GM18502 (cell line): Measurements from ENCODE around the gene ZNF554.
"Not testable (repeated sequence)": the region's sequence is repeated elsewhere in the genome, so short reads cannot be mapped to it uniquely, and the experiment has no call there.

Experiments
- ATAC-seq: cut with Tn5 transposase; IDR thresholded peaks from one replicate; pipeline ENCODE4 v1.9.1; 2021; ENCODE audit warnings: mild to moderate bottlenecking; ENCODE audit not compliant: unreplicated experiment, poor library complexity

The ZNF554 gene

DNA sequence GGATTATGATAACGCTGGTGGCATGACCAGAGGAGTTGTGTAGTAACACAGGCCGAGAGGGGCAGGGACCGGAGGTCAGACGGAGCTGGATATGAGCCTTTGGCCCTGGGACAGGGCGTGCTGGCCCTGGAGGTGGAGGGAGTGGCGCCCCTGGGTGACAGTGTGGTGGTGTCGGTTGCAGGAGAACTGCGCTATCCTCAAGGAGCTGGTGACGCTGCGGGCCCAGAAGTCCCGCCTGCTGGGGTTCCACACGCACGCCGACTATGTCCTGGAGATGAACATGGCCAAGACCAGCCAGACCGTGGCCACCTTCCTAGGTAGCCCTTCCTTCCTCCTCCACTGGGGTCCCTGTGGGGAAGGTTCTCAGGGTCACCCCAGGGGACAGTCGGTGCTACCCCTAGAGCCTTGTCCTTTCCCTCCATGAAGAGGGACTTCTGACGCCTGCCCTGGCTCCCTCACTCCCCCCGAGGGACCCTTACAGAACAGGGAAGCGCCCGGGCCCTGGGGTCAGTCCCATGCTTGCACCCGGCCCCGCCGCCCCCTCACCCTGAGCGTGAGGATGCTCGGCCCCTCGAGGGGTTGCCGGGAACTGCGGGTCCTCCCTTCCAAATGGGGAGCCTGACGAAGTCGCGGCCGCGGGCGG is 12.8 kb upstream of the ZNF554 start:
- no peak for ATAC-seq

DNA sequence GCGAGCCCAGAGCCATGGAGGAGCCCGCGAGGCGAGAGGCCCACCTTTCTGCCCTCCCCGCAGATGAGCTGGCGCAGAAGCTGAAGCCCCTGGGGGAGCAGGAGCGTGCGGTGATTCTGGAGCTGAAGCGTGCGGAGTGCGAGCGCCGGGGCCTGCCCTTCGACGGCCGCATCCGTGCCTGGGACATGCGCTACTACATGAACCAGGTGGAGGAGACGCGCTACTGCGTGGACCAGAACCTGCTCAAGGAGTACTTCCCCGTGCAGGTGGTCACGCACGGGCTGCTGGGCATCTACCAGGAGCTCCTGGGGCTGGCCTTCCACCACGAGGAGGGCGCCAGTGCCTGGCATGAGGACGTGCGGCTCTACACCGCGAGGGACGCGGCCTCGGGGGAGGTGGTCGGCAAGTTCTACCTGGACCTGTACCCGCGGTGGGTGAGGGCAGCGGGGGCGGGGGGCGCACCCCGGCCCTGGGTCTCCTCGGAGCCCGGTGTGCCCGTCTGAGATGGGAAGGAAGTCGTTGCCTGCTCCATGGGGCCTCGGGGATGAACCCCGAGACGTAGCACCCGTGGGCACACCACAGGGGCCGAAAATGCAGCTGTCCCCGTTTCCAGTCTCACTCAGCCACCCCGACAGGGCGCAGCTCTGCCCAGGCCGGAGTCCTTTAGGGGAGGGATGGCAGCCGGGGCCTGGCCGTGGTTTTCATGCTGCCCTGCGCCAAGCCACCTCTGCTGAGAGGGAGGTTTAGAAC is 12.1 kb upstream of the ZNF554 start:
- no peak for ATAC-seq

DNA sequence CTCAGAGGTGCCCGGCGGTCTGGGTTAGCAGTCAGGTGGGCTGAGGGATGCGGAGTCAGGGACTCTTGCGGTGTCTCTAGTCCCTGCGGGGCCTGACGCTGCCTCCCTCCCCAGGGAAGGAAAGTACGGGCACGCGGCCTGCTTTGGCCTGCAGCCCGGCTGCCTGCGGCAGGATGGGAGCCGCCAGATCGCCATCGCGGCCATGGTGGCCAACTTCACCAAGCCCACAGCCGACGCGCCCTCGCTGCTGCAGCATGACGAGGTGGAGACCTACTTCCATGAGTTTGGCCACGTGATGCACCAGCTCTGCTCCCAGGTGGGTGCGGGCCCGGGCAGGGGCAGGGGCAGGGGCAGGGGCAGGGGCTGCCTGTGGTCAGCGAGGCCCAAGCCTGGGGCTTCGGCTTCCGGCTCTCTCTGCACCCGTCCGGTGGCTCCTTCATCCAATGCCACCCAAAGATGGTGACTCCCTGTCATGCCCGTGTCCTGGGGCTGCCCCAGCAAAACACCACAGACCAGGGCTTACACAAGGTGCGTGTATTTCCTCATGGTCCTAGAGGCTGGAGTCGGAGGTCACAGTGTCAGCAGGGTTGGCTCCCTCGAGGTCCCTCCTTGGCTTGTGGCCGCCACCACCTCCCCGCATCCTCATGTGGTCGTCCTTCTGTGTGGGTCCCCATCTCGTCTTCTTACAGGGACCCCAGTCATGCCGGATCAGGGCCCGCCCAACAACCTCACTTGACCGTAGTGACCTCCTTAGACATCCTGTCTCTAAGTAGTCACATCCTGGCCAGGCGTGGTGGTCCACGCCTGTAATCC is 11.3 kb upstream of the ZNF554 start:
- ATAC-seq = no peak

DNA sequence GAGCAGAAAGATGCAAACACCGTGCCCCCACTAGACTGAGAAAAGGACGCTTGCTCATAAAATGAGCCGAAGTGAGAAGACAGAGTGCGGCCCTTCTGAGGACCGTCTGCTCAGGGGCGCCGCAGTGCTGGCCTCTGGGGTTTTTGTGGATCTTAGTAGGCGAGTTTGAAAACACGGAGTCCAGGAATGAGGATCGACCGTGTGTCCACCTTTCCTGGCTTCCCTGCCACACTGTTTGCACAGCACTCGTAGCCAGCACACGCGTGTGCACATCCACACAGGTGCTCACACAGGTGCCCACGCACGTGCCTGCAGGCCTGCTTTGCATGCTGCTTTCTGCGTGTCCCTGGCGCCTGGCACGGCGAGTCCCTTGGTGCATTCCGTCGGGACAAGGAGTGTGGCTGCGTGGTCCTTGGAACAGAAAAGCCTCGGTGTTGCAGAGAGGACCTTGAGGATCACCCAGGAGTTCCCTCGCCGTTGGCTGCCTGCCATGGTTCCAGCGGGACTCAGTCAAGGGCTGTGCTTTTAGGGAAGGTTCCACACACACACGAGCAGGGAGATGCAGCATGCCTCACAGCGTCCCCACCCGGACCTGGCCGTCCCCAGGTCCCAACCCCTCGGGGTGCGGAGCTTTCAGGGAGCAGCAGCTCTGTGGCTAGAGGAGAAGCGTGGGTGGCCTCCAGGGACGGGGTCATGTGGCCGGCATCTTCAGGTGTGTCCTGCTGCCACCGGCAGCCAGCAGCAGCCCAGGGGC is 10.1 kb upstream of the ZNF554 start:
- no peak for ATAC-seq

DNA sequence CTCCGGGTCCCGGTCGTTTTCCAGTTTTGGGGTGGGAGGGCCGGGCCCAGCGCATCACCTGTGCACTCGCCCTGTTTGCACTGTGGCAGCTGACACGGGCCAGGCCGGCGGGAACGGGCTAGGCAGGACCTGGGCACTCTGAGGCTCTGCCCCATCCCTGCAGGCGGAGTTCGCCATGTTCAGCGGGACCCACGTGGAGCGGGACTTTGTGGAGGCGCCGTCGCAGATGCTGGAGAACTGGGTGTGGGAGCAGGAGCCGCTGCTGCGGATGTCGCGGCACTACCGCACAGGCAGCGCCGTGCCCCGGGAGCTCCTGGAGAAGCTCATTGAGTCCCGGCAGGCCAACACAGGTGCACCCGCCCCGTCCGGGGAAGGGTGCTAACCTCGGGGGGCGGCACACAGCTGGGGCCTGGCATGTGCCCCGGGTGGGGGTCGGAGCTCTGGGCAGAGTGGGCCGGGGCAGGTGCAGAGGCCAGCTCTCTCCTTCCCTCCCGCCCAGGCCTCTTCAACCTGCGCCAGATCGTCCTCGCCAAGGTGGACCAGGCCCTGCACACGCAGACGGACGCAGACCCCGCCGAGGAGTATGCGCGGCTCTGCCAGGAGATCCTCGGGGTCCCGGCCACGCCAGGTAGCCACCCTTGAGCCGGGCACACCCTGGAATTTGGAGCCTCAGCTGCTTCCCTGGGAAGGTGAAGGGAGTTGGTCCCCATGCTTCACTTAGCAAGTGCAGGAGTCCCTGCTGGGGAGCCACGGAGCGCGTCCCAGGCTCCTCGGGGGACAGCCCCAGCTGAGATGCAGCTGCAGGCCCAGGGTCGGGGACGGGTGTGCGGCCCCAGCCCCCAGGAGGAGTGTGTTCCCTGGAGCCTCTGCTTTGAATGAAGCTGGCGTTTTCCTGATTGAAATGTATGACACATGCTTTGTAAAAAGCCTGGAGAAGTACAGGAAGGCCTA is 9.3 kb upstream of the ZNF554 start:
- ATAC-seq = no peak

DNA sequence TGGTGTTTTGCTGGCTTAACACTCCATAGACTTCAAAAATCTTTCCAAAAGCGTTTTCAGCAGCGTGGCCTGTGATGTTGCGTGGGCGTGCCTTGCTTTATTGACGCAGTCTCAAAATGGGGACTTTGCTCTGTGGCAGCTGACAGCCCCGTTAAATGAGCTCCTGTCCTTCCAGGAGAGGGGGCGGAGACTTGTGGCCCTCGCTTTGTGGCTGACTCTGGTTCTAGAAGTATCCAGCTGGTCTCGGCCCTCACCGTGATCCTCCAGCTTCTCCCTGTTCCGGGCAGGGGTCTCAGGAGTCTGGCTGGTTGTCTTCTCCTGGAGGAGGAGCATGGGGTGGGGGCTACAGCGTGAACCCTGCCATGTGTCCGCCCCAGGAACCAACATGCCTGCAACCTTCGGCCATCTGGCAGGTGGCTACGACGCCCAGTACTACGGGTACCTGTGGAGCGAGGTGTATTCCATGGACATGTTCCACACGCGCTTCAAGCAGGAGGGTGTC is 8.4 kb upstream of the ZNF554 start:
- ATAC-seq = no peak

DNA sequence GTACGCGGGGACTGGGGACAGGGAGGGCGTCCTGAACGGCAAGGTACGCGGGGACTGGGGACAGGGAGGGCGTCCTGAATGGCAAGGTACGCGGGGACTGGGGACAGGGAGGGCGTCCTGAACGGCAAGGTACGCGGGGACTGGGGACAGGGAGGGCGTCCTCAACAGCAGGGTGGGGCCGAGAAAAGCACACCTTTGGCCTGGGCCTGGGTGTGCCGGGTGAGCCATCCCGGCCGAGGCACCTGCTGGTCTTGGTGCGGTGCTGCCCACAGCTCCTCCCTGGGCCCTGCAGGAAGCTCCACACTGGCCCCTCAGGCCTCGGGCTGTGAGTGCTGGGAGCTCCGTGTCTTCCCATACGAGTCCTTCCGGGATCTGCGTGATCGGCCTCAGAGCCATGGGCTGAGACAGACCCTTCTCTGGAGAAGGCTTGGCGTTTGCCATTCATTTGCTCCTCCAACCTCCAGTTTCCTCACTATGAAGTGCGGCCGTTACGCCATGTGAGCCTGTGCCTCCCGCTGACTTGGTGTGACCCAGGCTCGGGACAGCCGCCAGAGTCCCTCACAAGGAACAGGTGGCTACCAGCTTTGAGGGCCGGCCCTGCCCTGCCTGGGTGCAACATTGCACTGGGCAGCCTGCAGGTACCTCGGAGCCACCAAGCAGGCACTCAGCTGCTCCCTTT is 7.8 kb upstream of the ZNF554 start:
- no peak for ATAC-seq

DNA sequence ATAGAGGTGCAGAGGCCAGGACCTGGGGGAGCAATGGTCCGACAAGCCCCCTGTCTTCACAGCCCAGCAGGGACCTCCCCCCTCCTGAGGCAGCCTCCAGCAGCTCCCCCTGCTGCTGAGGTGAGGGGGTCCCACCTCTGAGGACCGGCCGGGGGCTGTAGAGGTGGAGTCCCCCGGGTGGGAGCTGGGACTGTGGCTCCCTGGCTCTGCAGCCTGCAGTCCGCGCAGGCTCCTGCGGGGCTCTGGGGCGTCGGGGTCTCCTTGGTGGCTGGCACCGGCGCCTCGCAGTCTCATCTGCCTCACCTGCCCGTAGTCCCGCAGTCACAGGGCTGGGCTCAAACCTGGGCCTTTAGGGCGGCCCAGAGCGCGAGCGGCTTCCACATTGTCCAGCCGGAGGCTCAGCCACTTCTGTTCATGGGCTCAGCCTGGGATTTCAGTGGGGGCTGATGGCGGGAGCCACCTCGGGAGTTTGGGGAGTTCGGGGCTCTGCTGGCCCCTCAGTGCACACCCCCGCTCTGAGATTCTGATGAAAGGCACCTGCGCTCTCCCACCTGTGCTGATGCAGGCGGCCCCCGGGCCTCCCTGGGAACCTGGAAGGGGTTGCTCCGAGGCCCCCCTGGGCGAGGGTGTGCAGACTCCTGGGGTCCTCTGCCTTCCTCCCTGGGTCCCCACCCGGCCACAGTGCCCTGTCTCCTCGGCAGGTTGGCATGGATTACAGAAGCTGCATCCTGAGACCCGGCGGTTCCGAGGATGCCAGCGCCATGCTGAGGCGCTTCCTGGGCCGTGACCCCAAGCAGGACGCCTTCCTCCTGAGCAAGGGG is 7.0 kb upstream of the ZNF554 start:
- ATAC-seq = no peak

DNA sequence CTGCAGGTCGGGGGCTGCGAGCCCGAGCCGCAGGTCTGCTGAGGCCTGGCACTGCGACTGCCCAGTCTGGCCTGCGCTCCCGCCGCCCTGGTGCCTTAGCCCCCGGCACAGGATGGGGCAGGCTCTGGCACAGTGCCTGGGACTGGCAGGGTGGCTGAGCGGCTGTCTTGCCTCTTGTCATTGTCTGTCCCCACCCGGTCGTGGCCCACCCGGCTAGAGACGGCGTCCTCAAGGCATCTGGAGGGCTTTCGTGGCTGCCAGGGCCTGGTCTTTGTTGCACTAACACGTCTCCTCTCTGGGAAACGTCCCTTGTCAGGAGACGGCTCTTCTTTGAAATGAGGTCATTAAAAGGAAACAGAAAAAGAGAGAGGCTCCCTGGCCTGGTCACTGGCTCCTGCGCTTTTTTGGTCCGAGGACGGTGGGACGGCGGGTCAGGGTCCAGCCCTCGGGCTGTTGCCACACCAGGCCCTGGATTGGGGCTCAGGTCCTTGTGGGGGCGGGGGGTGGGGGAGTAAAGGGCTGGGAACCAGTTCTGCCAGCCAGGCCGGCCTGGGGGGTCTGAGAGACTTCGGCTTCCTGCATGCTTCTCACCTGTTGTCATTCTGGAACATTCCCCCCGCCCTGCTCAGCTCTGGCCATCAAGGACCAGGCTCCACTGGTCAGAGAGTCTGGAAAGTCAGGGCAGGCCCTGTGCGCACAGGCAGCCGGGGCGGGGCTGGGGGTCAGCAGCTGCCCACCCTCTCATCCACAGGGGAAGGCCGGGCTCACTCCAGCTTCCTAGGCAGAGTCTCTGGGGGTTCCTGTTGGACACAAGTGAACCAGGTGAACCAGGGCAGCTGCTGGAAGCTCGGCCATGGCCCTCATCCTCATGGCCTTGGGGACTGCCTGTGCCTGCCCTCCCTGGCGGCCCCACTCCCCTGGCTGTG is 6.2 kb upstream of the ZNF554 start:
- ATAC-seq = no peak

DNA sequence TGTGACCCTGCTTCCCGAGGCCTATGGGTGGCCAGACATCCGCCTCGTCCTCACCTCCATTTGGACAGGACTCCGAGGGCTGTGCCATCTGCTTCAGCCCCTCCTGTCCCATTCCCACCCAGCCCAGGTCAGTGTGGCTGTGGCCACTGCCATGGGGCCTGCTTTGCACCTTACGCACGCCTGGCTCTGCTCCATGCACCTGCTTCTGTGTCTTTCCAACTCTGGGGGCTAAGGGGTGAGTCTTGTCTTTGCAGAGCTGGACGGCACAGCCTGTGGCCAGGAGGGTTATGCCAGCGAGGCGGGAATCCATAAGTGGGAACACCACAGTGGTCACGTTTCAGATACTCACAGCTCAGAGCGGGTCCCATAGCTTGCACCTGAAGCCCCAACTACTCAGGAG is 5.2 kb upstream of the ZNF554 start:
- no peak for ATAC-seq

DNA sequence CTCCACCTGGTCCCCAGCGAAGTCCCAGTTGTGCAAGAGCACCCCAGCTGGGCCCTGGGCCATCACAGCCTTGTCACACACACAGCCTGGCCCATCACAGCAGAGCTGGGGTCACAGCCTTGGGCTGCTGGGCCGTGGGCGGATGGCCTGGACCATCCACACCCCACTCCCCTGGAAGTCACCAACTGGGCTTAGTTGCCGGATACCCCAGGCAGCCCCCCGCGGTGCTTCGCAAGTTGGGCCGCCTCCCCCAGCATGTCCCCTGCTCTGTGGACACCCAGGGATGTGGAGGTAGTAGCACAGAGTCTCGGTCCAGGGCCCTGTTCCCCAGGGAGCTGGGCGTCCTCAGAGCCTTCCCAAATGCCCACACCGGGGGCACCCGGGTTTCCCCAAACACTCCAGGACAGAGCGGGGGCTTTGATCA is 4.5 kb upstream of the ZNF554 start:
- no peak for ATAC-seq

DNA sequence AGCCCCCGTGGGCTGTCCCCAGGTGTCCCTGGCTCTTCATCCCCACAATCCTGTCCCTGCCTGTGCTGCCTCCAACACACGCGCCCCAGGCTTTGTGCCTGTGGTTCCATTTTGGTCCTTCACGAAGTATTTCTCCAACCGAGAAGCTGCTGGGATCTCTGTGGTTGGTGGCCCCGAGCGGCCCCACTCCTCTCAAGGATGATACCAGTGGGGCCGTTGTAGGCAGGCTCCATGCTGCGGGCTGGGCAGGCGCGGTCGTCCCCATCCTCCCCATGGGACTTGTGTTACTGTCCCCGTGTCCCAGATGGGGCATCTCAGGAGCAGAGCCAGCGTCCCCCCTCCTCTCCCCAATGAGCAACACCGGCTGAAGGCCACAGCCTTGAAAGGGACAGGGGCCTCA is 3.7 kb upstream of the ZNF554 start:
- ATAC-seq = no peak

DNA sequence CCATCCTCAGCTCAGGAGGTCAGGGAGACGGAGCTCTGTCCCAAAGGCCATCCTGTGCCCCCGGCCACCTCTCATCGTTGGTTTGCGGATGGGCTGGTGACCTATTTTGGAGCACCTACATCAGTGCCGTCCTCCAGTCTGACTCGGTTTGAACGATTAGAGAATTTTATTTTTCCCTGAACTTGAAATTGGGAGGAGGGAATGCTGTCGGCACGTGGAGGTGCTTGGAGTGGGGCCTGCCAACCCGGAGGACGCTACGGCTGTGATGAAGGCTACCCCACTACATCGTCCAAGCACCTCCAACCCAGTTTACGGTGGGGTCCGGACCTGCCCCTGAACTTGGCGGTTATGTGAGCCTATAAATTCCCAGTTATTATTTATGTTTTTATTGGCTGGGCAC is 3.0 kb upstream of the ZNF554 start:
- no peak for ATAC-seq

DNA sequence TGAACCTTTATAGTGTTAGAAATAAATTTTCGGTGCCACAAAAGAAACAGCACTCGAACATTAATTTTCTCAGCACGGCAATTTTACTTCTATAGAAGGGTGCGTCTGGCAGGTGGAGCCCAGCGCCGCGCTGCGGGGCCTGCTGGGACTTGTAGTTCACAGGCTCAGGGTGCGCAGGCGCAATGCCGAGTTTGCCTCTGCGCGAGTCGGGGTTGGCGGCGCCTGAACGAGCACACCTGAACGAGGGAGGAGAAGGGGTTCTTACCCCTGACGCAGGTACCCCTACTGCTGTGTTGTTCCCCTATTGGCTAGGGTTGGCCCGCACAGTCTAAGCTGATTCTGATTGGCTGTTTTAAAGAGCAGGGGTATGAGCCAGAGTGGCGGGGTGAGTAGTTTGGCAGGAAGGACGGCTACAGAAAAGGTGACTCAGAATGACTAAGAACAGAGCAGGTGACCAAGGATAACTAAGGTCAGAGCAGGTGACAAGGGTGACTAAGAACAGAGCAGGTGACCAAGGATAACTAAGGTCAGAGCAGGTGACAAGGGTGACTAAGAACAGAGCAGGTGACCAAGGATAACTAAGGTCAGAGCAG is 2.3 kb upstream of the ZNF554 start:
- not testable (repeated sequence) for ATAC-seq

DNA sequence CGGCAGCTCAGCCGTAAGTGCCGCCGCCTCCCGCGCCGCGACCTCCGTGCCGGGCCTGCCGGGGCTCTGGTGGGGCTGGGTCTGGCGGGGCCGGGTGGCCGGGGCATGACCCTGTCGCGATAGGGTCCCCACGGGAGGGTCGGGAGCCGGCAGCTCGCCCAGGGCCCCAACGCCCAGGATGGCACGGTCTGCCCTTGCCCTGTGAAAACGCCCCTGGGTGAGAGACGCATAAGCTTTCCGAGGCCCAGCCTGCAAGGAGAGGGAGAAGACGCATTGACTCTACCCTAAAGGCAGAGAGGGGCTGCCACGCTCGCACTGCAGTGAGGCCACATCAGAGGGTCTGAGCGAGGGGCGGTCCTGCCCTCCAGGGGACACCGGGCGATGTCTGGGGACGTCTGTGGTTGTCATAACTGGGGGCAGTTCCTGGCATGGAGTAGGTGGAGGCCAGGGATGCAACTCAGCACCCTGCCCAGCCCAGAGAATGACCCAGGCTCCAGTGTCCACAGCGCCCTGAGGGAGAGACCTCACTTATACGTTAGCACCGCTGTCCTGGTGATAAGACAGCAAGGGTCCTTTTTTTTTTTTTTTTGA is 539 bp downstream of the ZNF554 start:
- ATAC-seq = peak; percentile 31

DNA sequence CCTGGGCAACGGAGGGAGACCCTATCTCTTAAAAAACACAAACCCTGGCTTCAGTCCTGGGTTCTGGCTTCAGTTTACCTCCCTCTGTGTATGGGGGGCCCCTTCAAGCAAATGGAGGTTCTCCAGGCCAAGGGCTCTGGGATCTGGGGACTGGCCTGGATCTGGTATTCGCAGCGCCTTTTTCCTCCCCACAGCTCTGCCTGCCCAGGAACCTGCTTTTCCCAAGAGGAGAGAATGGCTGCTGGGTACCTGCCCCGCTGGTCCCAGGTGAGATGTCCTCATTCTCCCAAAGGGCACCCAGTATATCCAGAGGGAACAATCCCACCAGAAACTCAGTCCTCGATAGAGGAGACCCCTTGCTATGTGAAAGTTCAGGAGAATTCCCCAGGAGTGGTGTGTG is 3.2 kb downstream of the ZNF554 start:
- no peak for ATAC-seq
